Measurements from ENCODE around the gene PRKCH.

Gene PRKCH

DNA sequence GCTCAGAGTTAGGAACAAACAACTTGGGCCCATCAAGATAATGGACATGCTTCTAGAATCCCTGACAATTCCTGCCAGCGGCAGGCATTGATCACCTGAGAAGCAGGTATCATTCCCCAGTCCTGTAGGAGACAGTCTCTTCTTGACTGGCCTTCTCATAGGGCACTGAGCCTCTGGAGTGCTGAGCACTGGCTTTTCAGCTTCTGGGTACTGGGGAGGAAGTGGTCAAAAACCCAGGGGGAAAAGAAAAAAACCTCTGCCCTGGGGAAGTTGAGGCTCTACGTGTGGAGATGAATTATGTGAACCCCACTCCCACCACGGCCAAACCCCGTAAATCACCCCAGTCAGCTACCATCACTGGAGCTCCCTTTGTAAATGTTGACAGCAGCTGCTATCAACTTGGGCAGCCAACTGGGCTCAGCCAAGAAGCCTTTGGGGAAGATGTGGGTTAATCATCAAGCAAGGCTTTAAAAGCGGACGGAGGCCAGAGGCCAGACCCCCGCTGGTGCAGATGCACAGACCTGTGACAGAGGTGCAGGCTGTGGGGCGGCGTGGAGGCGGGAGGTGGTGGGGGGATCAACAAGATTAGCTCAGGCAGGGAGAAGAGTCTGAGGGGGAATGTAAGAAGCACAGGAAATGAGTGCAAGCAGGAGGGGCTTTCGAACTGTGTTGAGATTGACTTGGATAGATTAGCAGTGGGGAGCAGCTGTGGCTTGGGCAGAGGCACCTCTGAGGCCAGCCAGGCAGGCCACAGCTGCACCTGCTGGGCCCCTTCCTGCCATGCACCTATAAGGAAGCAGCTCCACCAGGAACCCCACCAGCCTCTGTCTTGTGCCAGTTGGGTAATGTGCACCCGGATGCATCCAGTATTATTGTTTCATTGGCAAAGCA is 268.6 kb downstream of the PRKCH start:
- no peak for DNase-seq (ENCODE audit: low read depth in 2 of 2)

DNA sequence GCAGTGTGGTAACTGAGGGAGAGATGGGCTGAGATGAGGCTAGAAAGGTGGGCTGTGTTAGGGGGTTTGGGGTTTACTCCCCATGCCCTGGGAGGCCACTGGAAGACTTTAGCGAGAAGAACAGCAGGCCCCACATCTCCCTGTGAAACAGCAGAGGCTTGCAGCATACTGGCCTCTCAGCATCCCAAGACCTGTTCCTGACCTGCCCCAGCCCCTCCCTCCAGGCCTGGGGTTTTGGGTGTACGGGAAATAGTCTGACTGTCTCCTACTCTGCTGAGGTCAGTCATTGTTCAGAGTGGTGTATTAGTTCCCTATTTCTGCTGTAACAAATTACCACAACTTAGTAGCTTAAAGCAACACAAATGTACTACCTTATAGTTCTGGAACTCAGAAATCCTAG is 270.5 kb downstream of the PRKCH start:
- no peak for DNase-seq (ENCODE audit: low read depth in 2 of 2)

DNA sequence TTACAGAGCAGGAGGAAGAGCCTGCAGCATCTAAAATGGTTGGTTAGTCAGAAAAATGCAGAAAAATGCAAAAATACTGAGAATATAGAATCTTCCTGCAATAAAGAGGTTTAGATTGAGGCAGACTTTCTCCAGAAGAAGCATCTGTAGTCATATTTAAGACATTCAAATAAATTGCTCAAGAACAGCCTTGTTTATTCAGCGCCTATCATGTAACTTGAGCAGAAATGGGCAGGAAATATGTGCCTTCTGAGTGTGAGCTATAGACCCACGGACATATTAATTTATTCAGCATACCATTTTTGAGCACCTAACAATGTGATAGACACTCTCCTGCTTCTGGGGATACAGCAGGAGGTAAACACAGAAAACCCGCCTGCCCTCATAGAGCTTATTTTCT is 272.0 kb downstream of the PRKCH start:
- DNase-seq (ENCODE audit: low read depth in 2 of 2), result no peak

DNA sequence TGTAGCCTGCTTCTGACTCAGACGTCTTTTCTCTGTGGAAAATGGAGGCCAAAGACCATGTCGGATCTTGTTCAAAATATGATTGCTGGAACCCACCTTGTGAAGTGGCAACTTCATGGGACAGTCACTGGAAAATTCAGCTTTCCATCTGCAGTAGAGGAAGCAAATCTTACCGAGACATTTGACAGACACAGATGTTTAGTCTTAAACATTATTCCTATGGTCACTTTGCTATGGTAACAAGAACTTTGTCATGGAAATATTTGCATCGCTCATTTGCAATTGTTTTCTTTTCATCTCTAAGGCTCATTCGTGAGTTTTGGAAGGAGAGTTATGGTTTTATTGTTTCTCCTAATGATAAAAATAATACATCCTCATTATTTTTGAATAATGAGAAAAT is 275.6 kb downstream of the PRKCH start:
- no peak for DNase-seq (ENCODE audit: low read depth in 2 of 2)

- DNase-seq (ENCODE audit: low read depth in 2 of 2), result no peak
Measured at GRCh38 chr14:61598980-61599379, 277.6 kb downstream of the PRKCH start.

DNA sequence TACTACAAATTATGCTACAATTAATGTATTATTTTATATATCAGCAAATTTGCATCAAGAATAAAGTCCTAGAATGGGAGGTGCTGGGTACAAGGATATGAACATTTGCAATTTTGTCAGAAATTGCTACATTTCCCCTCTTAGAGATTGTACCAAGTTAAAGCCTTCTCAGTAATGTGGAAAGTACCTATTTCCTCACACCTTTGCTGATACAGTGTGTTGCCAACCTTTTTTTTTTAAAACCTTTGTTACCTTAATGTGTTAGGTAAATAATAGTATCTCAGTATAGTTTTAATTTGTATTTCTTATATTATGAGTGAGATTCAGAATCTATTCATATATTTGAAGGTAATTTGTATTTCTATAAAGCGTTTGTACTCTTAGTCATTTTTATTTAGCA is 278.6 kb downstream of the PRKCH start:
- no peak for DNase-seq (ENCODE audit: low read depth in 2 of 2)
